ENCODE results near the gene REL.
A peak's percentile ranks its signal among the peaks of the same experiment; 100 is the strongest.

REL gene

GRCh38 chr2:60873381-60873780 is 8.0 kb upstream of the REL start:
- no peaks in the 10 kb centered on the region for H3K9me3 ChIP-seq (ENCODE audit: insufficient read depth, low read length)
- peak overlapping the region; percentile 24; the same call in 1 of the 2 replicates for H3K9ac ChIP-seq (ENCODE audit: low read length)
- no peaks in the 10 kb centered on the region for H3K36me3 ChIP-seq (ENCODE audit: low read length)
- H3K27me3 ChIP-seq (ENCODE audit: low read length), result no peaks in the 10 kb centered on the region
- H3K4me3 ChIP-seq (ENCODE audit: insufficient read depth, low read length, poor library complexity, severe bottlenecking), result no peak overlapping the region
- no peaks in the 10 kb centered on the region for H3K9me2 ChIP-seq (replicated peaks; ENCODE audit: insufficient read depth, low read length)
- H3F3A ChIP-seq (ENCODE audit: insufficient read depth), result peaks cover 84% of the 10 kb centered on the region
- peak overlapping the region; percentile 47 for H3K4me2 ChIP-seq (ENCODE audit: low read depth, low read length, poor library complexity, severe bottlenecking)
- no peak overlapping the region for H2AFZ ChIP-seq (ENCODE audit: low read depth, low read length, severe bottlenecking)
- peak overlapping the region; percentile 98 for H3K27ac ChIP-seq (ENCODE audit: low read depth, low read length)
- TF ChIP-seq, protein P1, sequence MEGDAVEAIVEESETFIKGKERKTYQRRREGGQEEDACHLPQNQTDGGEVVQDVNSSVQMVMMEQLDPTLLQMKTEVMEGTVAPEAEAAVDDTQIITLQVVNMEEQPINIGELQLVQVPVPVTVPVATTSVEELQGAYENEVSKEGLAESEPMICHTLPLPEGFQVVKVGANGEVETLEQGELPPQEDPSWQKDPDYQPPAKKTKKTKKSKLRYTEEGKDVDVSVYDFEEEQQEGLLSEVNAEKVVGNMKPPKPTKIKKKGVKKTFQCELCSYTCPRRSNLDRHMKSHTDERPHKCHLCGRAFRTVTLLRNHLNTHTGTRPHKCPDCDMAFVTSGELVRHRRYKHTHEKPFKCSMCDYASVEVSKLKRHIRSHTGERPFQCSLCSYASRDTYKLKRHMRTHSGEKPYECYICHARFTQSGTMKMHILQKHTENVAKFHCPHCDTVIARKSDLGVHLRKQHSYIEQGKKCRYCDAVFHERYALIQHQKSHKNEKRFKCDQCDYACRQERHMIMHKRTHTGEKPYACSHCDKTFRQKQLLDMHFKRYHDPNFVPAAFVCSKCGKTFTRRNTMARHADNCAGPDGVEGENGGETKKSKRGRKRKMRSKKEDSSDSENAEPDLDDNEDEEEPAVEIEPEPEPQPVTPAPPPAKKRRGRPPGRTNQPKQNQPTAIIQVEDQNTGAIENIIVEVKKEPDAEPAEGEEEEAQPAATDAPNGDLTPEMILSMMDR (IDR thresholded peaks at IDR 0.05; ENCODE audit: insufficient read depth, low read length, poor library complexity, severe bottlenecking), result no peak
- TF ChIP-seq EZH2phosphoT487 (conservative IDR thresholded peaks at IDR 0.05; ENCODE audit: low read length), result no peak
- no peaks in the 10 kb centered on the region for H3K79me2 ChIP-seq (ENCODE audit: insufficient read depth, low read length)
- H4K20me1 ChIP-seq (ENCODE audit: low read depth, low read length), result no peaks in the 10 kb centered on the region

- no peak overlapping the region for H2AFZ ChIP-seq (ENCODE audit: low read depth, low read length, severe bottlenecking)
- peaks cover 78% of the 10 kb centered on the region for H3F3A ChIP-seq (ENCODE audit: insufficient read depth)
- TF ChIP-seq, protein P1 (IDR thresholded peaks at IDR 0.05; ENCODE audit: insufficient read depth, low read length, poor library complexity, severe bottlenecking), result no peak
- no peak for TF ChIP-seq EZH2phosphoT487 (conservative IDR thresholded peaks at IDR 0.05; ENCODE audit: low read length)
- no peaks in the 10 kb centered on the region for H3K9me3 ChIP-seq (ENCODE audit: insufficient read depth, low read length)
- H3K79me2 ChIP-seq (ENCODE audit: insufficient read depth, low read length), result no peaks in the 10 kb centered on the region
- H3K9ac ChIP-seq (ENCODE audit: low read length), result no peak overlapping the region
- no peaks in the 10 kb centered on the region for H3K9me2 ChIP-seq (replicated peaks; ENCODE audit: insufficient read depth, low read length)
- no peaks in the 10 kb centered on the region for H3K36me3 ChIP-seq (ENCODE audit: low read length)
- no peak overlapping the region for H3K4me3 ChIP-seq (ENCODE audit: insufficient read depth, low read length, poor library complexity, severe bottlenecking)
- no peaks in the 10 kb centered on the region for H3K27me3 ChIP-seq (ENCODE audit: low read length)
- no peaks in the 10 kb centered on the region for H4K20me1 ChIP-seq (ENCODE audit: low read depth, low read length)
- H3K4me2 ChIP-seq (ENCODE audit: low read depth, low read length, poor library complexity, severe bottlenecking), result no peak overlapping the region
- H3K27ac ChIP-seq (ENCODE audit: low read depth, low read length), result peak overlapping the region; percentile 98
These were observed 5.9 kb upstream of the REL start for GRCh38 chr2:60875520-60875919.

DNA sequence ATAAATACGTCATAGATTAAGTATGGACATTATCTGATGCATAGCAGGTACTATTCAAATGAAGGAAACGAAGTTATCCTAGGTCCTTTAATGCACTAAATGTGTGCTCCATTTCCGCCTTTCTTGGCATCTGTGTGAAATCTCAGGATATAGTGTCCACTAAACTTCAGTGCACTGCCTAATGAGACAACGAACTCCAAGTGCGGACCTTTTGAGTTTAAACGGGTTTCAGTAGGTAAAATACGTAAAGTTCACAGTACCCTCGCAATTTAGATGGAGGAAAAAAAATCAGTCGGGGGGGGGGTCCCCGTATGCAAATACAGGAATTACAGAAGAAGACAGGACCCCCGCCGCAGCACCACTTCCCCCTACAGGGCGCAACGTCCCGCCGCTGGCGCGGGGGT is 729 bp upstream of the REL start:
- Histone ChIP-seq H3F3A (ENCODE audit: insufficient read depth) (peaks cover 60% of the 10 kb centered on the region), H3K36me3 (ENCODE audit: low read length) (peaks cover 34% of the 10 kb centered on the region), H4K20me1 (ENCODE audit: low read depth, low read length) (peaks cover 19% of the 10 kb centered on the region; the same call in 1 of the 2 replicates), H2AFZ (ENCODE audit: low read depth, low read length, severe bottlenecking) (no peak overlapping the region), H3K9me3 (ENCODE audit: insufficient read depth, low read length) (no peaks in the 10 kb centered on the region), H3K79me2 (ENCODE audit: insufficient read depth, low read length) (peaks cover 43% of the 10 kb centered on the region), H3K27ac (ENCODE audit: low read depth, low read length) (peak overlapping the region; percentile 98), H3K9me2 (replicated peaks; ENCODE audit: insufficient read depth, low read length) (no peaks in the 10 kb centered on the region), H3K27me3 (ENCODE audit: low read length) (no peaks in the 10 kb centered on the region), H3K4me3 (ENCODE audit: insufficient read depth, low read length, poor library complexity, severe bottlenecking) (peak overlapping the region; percentile 51), H3K4me2 (ENCODE audit: low read depth, low read length, poor library complexity, severe bottlenecking) (peak overlapping the region; percentile 80), H3K9ac (ENCODE audit: low read length) (peak overlapping the region; percentile 99)
- TF ChIP-seq, protein P1 (IDR thresholded peaks at IDR 0.05; ENCODE audit: insufficient read depth, low read length, poor library complexity, severe bottlenecking), result no peak
- no peak for TF ChIP-seq EZH2phosphoT487 (conservative IDR thresholded peaks at IDR 0.05; ENCODE audit: low read length)
